GM19372 (cell line): ENCODE data around the gene CYP4V2.
"Not testable (repeated sequence)": the region's sequence is repeated elsewhere in the genome, so short reads cannot be mapped to it uniquely, and the experiment has no call there.

Source experiments
- ATAC-seq: cut with Tn5 transposase; IDR thresholded peaks from one replicate; pipeline ENCODE4 v1.9.1; 2021; ENCODE audit warnings: mild to moderate bottlenecking, low read depth, moderate library complexity; ENCODE audit not compliant: unreplicated experiment

The CYP4V2 gene

GRCh38 chr4:186227221-186227620, 35.9 kb downstream of the CYP4V2 start, which contains the start of gene KLKB1:
KLKB1 (plus strand) TSS chr4:186227507; CDS start chr4:186228196, 689 bp downstream.
- no peak for ATAC-seq

- ATAC-seq = no peak
Observed at GRCh38 chr4:186227744-186228513, 36.6 kb downstream of the CYP4V2 start.

GRCh38 chr4:186228514-186228894, 37.1 kb downstream of the CYP4V2 start:
- ATAC-seq = no peak

GRCh38 chr4:186234367-186234766, 43.0 kb downstream of the CYP4V2 start:
- no peak for ATAC-seq

- ATAC-seq = no peak
Observed at GRCh38 chr4:186236126-186236525, 44.8 kb downstream of the CYP4V2 start.

- ATAC-seq = no peak
Observed at GRCh38 chr4:186240452-186240847, 49.1 kb downstream of the CYP4V2 start.

GRCh38 chr4:186240848-186241491, 49.6 kb downstream of the CYP4V2 start:
- ATAC-seq = no peak

GRCh38 chr4:186241616-186242015, 50.2 kb downstream of the CYP4V2 start:
- ATAC-seq = no peak

- ATAC-seq = not testable (repeated sequence)
Observed at GRCh38 chr4:186242031-186242430, 50.7 kb downstream of the CYP4V2 start.

- ATAC-seq = no peak
Observed at GRCh38 chr4:186243331-186243730, 52.0 kb downstream of the CYP4V2 start.

- ATAC-seq = no peak
Observed at GRCh38 chr4:186244835-186245234, 53.5 kb downstream of the CYP4V2 start.

GRCh38 chr4:186247062-186247752, 55.8 kb downstream of the CYP4V2 start:
- not testable (repeated sequence) for ATAC-seq

GRCh38 chr4:186248643-186249042, 57.3 kb downstream of the CYP4V2 start:
- ATAC-seq = no peak

GRCh38 chr4:186249785-186250754, 58.7 kb downstream of the CYP4V2 start:
- ATAC-seq = no peak

- ATAC-seq = no peak
Observed at GRCh38 chr4:186250760-186251159, 59.4 kb downstream of the CYP4V2 start.

- ATAC-seq = no peak
Observed at GRCh38 chr4:186255122-186255521, 63.8 kb downstream of the CYP4V2 start.

- ATAC-seq = no peak
Observed at GRCh38 chr4:186258216-186258811, 66.9 kb downstream of the CYP4V2 start.

- ATAC-seq = no peak
Observed at GRCh38 chr4:186260117-186260503, 68.7 kb downstream of the CYP4V2 start.
